Mammary epithelial cell (primary cell): Measurements from ENCODE around the gene EP300.

ENCODE experiments used
- CTCF ChIP-seq, 2 donors: IDR thresholded peaks in 1 of 2; conservative IDR thresholded peaks in 1 of 2; 2 replicates each; pipeline ENCODE4 v1.5.1; 2011 to 2012; ENCODE audit warnings: inconsistent platforms in 2 of 2, low read length in 2 of 2, mild to moderate bottlenecking in 2 of 2, control low read depth in 1 of 2, low read depth in 1 of 2; ENCODE audit not compliant: insufficient read depth in 1 of 2; ENCODE audit errors: extremely low read depth in 1 of 2
- EZH2 ChIP-seq: IDR thresholded peaks from 2 replicates; pipeline ENCODE4 v1.6.1; 2012; ENCODE audit warnings: low read length, inconsistent platforms, borderline replicate concordance

- TF ChIP-seq CTCF (conservative IDR thresholded peaks at IDR 0.05 in 1 of 2, IDR thresholded peaks at IDR 0.05 in 1 of 2; ENCODE audit: extremely low read depth in 1 of 2, insufficient read depth in 1 of 2, low read depth in 1 of 2, low read length in 2 of 2) = no peak
- TF ChIP-seq EZH2 = no peak
Measured at GRCh38 chr22:41127451-41127850, 35.1 kb downstream of the EP300 start.
